ENCODE data around the gene RNF26.

The RNF26 gene

GRCh38 chr11:119332111-119332765, 2.1 kb upstream of the RNF26 start:
- DNase-seq (ENCODE audit: low read depth, low spot score): no peak
- no peak overlapping the region for H3K4me3 ChIP-seq (ENCODE audit: low read length)

DNA sequence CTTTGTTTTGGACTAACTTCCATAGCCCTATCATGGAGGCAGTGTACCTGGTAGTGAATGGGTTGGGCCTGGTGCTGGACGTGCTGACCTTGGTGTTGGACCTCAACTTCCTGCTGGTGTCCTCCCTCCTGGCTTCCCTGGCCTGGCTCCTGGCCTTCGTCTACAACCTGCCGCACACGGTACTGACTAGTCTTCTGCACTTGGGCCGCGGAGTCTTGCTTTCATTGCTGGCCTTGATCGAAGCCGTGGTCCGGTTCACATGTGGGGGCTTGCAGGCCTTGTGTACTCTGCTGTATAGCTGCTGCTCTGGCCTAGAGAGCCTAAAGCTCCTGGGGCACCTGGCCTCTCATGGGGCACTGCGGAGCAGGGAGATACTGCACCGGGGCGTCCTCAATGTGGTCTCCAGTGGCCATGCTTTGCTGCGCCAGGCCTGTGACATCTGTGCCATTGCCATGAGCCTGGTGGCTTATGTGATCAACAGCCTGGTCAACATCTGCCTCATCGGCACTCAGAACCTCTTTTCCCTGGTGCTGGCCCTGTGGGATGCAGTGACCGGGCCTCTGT, 846 bp downstream of the RNF26 start:
- no peak for DNase-seq (ENCODE audit: low read depth, low spot score)
- H3K4me3 ChIP-seq (ENCODE audit: low read length): peak overlapping the region; percentile 96

DNA sequence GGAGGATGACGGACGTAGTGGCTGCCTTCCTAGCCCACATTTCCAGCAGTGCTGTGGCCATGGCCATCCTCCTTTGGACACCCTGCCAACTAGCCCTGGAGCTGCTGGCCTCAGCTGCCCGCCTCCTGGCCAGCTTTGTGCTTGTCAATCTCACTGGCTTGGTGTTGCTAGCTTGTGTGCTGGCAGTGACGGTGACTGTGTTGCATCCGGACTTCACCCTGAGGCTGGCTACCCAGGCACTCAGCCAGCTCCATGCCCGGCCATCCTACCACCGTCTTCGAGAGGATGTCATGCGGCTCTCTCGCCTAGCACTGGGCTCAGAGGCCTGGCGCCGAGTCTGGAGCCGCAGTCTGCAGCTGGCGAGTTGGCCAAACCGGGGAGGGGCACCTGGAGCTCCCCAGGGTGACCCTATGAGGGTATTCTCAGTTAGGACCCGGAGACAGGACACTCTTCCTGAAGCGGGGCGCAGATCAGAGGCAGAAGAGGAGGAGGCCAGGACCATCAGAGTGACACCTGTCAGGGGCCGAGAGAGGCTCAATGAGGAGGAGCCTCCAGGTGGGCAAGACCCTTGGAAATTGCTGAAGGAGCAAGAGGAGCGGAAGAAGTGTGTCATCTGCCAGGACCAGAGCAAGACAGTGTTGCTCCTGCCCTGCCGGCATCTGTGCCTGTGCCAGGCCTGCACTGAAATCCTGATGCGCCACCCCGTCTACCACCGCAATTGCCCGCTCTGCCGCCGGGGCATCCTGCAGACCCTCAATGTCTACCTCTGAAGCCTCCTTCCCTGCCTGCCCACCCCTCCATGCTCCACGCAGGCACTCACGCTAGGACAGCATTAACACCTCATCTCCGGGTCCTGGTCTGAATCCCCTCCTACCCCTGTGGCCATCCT, 1.6 kb downstream of the RNF26 start:
- DNase-seq (ENCODE audit: low read depth, low spot score): no peak
- H3K4me3 ChIP-seq (ENCODE audit: low read length): peak overlapping the region; percentile 96

DNA sequence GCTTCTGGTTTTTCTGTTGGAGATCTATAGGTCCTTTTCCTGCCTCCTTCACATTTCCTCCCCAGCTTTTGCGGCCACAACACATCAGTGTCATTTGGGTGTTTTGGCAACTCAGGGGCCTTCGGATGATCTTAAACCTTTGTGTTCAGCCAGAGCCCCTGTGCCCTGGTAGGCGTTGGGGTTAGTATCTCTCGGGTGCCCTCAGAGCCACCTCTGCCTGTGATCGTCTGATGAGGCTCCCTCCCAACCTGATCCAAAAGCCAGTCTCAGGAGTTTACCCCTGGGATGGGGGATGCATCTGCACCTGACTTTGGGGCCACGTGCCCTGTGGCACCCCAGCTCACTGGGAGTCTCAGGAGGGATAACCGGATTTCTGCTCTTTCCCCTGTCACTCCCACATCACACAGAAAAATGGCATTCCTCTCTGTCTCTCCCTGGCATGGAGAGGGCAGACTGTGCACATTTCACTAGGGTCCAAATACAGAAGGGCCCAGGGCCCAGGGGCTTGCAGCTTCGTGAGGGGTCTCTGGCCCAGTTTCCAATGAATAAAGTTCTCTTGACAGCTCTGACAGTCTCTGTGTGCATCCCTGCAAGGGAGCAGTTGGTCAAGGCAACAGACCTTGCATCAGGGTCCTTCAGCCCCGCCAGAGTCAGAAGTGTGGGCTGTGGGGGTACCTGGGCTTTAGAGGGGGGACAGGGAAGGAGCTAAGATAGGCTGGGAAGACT, 2.6 kb downstream of the RNF26 start:
- no peak overlapping the region for H3K4me3 ChIP-seq (ENCODE audit: low read length)
- DNase-seq (ENCODE audit: low read depth, low spot score): no peak

DNA sequence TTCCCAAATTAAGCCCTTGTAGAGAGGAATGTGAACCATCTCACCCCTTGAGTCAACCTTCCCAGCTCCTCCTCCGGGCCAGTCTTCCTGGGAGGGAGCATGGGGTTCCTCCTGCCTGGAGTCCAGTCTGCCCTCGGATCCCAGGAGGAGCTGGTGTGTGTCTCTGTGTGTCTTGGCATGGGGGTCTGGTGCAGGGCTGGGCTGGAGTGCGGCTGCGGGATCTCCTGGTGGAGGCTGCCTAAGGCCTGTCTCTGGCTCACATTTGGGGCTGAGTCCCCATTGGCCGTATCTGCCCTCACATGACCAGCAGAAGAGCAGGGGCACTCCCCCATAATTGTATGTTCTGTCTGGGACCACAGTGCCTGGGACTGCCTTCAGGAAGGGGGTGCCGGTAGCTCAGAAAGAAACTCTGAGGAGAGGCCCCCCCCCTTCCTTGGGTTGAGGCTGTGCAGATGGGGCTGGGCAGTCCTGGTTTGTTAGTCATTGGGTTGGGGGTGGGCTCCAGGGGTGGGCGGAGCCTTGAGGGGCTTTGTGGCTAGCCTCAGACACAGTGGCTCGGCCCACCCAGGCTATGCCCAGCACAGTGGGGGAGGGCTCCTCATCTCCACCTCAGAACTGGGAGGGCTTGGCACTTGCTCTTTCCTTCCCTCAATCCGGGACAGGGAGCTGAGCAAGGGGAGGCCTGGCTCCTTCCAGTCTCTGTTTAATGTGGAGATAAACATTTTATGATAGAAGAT, 3.4 kb downstream of the RNF26 start:
- DNase-seq (ENCODE audit: low read depth, low spot score): no peak
- H3K4me3 ChIP-seq (ENCODE audit: low read length): no peak overlapping the region

DNA sequence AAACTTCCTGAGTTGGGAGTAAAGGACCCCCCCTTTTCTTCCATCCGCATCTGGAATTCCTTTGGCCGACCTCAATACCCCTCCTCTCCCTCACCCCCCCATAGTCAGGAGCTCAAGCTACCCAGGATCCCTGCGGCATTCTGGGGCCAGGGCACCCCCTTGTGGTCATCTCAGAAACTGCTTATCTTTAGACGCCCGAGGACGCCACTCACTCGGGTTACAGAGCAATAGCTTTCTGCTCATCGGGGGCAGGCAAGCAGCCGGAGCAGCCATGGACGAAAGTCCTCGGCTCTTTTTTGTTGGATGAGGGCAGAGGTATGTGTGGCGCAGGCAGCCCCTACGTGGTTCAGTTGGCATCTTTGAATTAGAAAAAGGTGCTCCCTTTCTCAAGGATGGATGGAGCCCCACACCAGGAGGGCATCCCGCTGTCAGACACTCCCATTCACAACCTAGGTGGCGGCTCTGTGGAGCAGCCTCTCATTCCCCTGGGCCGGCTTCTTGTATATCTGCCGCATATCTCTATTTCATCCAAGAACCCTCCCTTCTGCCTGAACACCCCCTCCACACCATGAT, 4.1 kb downstream of the RNF26 start:
- H3K4me3 ChIP-seq (ENCODE audit: low read length): no peak overlapping the region
- DNase-seq (ENCODE audit: low read depth, low spot score): peak; percentile 49

- no peak for DNase-seq (ENCODE audit: low read depth, low spot score)
- H3K4me3 ChIP-seq (ENCODE audit: low read length): no peak overlapping the region
Observed at GRCh38 chr11:119338965-119339588, 4.8 kb downstream of the RNF26 start.

GRCh38 chr11:119339589-119340334, 5.4 kb downstream of the RNF26 start:
- no peak overlapping the region for H3K4me3 ChIP-seq (ENCODE audit: low read length)
- no peak for DNase-seq (ENCODE audit: low read depth, low spot score)

DNA sequence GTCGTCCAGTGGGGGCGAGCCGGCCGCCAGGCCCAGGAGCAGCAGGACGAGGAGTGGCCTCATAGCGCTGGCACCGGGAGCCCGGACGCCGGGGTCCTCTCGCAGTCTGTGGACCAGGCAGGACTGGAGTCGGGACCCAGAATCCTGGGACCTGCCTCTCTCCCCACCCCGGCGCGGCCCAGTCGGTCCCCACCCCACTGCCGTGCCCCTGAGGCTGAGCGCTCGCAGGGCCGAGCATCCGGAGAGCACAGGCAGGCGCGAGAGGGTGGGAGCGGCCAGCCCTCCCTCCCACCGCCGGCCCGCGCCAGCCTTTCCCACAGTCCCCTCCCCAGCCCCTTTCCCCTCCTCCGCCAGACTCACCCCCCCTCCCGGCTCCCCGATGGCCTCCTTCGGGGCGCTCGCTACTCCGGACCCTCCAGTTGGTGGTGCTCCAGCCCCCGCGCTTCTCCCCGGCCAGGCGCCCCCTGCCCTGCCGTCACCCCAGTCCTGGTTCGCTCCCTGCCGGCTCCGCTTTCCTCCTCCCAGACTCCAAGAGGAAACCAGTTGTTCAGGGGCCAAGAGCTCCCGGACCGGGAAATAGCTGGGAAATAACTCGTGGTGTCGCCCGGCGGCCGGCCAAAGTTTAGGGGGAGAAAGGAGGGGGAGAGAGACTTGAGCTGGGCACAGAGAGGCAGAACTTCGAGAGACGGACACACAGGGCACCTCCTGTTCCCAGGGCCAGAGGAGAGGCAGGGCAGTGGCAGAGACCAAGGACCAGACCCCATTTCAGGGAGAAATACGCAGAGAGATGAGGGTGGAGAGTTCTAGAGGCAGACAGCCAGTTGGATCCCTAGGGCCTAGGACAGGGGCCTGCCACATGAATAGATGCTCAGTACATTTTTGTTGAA, 6.3 kb downstream of the RNF26 start, which contains the start of gene C1QTNF5:
Gene C1QTNF5 (minus strand): TSS at position 549 of the 887 bp plus-strand sequence. CDS start 486 bp downstream, at position 63.
- no peak for DNase-seq (ENCODE audit: low read depth, low spot score)
- no peak within 1 kb of the TSS for H3K4me3 ChIP-seq (ENCODE audit: low read length)

DNA sequence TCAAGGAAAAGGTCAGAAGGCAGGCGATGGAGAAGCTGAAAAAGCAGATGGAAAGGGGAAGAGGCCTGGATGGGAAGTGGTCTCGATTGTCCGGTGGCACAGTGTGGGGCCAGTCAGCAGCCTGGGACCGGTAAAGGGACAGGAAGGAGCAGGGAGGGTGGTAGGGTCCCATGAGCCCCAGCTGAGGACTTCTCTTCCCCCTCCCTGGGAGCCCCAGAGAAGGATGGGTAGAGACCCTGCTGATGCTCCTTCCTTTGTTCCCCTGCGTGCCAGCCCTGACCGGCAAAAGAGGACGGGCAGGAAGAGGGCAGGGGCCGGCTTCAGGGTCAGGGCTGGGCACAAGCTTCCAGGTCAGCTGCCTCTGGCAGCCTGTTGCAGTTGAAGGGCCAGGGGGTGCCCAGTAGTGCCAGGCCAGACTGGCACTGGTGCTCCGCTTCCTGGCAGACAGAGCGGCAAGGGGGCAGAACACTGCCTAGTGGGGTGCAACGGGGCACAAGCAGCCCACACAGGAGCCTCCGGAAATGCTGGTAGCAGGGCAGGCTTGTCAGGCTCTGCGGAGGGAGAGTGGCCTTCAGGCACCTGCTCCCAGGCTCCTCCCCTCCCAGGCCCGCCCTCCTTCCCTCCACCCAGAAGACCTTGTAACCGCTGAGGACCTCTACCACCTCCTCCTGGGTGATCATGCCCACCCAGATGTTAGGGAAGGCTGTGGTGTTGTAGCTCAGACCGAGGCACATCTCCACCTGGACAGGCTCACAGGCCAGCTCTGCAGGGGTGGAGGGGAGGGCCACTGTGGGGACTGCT, 7.1 kb downstream of the RNF26 start:
- H3K4me3 ChIP-seq (ENCODE audit: low read length): no peak overlapping the region
- no peak for DNase-seq (ENCODE audit: low read depth, low spot score)

DNA sequence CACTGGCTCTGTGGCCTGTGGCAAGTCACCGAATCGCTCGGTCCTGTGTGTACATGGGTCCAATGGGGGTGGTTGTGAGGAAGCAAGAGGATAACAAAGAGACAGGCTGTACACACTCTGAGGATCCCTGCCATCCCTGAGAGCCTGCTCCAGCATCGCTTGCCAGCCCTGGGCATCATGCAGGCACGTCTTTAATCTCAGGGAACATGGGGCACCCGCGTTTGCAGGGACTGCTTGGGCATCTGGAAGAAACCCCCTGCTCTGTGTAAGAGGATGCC, 7.6 kb downstream of the RNF26 start:
- no peak for DNase-seq (ENCODE audit: low read depth, low spot score)
- H3K4me3 ChIP-seq (ENCODE audit: low read length): no peak overlapping the region

DNA sequence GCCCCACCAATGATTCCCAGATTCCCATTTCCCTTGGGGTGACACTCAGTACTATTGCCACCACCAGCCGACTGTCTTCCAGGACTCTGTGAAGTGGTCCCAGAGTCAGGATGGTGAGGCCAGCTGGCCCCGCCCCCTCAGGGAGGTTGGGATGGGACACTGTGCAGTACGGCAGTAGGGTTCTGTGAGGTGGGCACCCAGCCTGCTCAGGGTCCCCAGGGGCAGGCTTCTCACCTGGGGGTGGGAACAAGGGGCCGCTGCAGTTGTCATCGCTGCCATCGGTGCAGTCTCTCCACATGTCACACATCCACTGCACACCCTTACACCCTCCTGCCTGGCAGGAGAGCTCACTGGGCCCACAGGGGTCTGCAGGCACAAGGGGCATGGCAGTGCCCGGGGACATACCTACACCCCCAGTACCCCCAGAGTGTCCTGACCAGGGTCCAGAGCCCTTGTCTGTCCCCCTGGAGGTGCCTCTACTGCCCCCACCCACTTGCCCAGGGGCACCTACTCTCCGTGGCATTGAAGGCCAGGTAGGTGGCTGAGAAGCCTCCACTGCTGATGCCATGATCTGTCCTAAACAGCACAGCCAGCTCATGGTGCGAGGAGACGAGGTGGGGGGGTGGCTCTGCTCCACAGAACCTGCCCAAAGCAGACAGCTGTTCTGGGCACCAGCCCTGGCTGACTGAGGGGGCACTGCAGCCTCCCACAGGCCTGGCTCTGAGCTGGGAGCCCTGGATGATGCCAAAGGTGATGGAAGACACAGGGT, 8.2 kb downstream of the RNF26 start:
- no peak for DNase-seq (ENCODE audit: low read depth, low spot score)
- H3K4me3 ChIP-seq (ENCODE audit: low read length): no peak overlapping the region

DNA sequence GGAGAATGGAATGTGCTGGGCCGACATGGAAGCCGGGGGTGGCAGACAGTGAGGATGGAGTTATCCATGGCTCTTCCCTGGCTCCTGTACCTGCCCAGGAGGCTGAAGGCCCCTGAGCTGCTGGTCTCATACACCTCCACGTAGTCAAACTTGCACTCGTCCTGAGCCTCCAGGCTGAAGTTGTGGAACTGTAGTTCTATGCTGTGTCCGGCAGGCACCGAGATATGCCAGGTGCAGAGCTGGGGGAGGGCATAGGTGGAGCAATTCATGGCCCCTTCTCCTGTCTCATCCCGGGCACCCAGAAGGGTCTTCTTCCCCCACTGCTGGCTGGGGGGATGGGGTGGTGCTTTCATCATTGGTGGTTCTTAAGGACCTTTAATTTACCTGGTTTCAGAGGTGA, 9.4 kb downstream of the RNF26 start:
- H3K4me3 ChIP-seq (ENCODE audit: low read length): no peak overlapping the region
- DNase-seq (ENCODE audit: low read depth, low spot score): no peak

- DNase-seq (ENCODE audit: low read depth, low spot score): no peak
- H3K4me3 ChIP-seq (ENCODE audit: low read length): no peak overlapping the region
Observed at GRCh38 chr11:119344291-119345010, 10.1 kb downstream of the RNF26 start.

GRCh38 chr11:119345685-119346084, 11.4 kb downstream of the RNF26 start:
- H3K4me3 ChIP-seq (ENCODE audit: low read length): no peak overlapping the region
- DNase-seq (ENCODE audit: low read depth, low spot score): no peak

All from Jurkat, Clone E6-1 (cell line).